T-helper 1 cell treated with Interleukin-12 subunit alpha and Interleukin-12 subunit beta and Interleukin-4 antibody, amounts not matched to agents 30 ng/mL and 1 ng/mL, for 36 hours (primary cell): ENCODE data around the gene PNMA1. TPM values are rescaled to one million over a fixed set of nuclear protein-coding genes. Genes with fewer than 3 reads are reported as not detected.

ENCODE experiments used
- intact Hi-C: fragments of 100-400 bp; cut with micrococcal nuclease; formaldehyde crosslinking; loops from one replicate; pipeline ENCODE4 v1.15.1; 2024
- total RNA-seq: library from RNA; stranded (reverse); gene quantifications from 2 replicates; pipeline ENCODE4 v1.2.3, GENCODE V29; 2022

The PNMA1 gene
- total RNA-seq, 1 donor from 2014 or later, result 18.1 TPM

- intact Hi-C loops, result loop anchor here (1.0 kb wide), 1 partner anchor 73 kb away; no protein-coding TSS in a partner anchor
These were observed 38.3 kb upstream of the PNMA1 start for GRCh38 chr14:73752297-73752992.

GRCh38 chr14:73751157-73751691, 37.0 kb upstream of the PNMA1 start:
- intact Hi-C loops, result no loop called here

- intact Hi-C loops, result no loop called here
These were observed 36.3 kb upstream of the PNMA1 start for GRCh38 chr14:73750531-73750901.

GRCh38 chr14:73749706-73750530, 35.7 kb upstream of the PNMA1 start:
- intact Hi-C loops, result no loop called here

GRCh38 chr14:73748858-73749357, 34.7 kb upstream of the PNMA1 start:
- intact Hi-C loops, result no loop called here

- intact Hi-C loops, result no loop called here
These were observed 33.4 kb upstream of the PNMA1 start for GRCh38 chr14:73747379-73748211.

- intact Hi-C loops, result no loop called here
These were observed 32.6 kb upstream of the PNMA1 start for GRCh38 chr14:73746520-73747378.

GRCh38 chr14:73745571-73746519, 31.7 kb upstream of the PNMA1 start:
- intact Hi-C loops, result no loop called here

- intact Hi-C loops, result loop anchor here (5.0 kb wide), 2 partner anchors 82 to 142 kb away; partner anchors contain the start of gene ZNF410
These were observed 30.8 kb upstream of the PNMA1 start for GRCh38 chr14:73744874-73745529.

GRCh38 chr14:73744175-73744867, 30.1 kb upstream of the PNMA1 start:
- intact Hi-C loops, result loop anchor here (5.0 kb wide), 2 partner anchors 83 to 143 kb away; partner anchors contain the start of gene ZNF410

GRCh38 chr14:73743431-73743931, 29.3 kb upstream of the PNMA1 start:
- intact Hi-C loops, result loop anchor here (2.0 to 5.0 kb wide), 3 partner anchors 31 to 144 kb away; partner anchors contain the start of gene ZNF410

GRCh38 chr14:73742520-73743238, 28.5 kb upstream of the PNMA1 start:
- intact Hi-C loops, result loop anchor here (2.0 to 5.0 kb wide), 3 partner anchors 30 to 145 kb away; partner anchors contain the start of gene ZNF410

- intact Hi-C loops, result loop anchor here (1.0 to 5.0 kb wide), 7 partner anchors 12 to 145 kb away; partner anchors contain the start of gene ZNF410
These were observed 27.8 kb upstream of the PNMA1 start for GRCh38 chr14:73741876-73742519.

- intact Hi-C loops, result loop anchor here (1.0 to 5.0 kb wide), 6 partner anchors 13 to 146 kb away; partner anchors contain the start of gene ZNF410
These were observed 27.2 kb upstream of the PNMA1 start for GRCh38 chr14:73741386-73741875.

- intact Hi-C loops, result loop anchor here (1.0 to 5.0 kb wide), 6 partner anchors 12 to 147 kb away; partner anchors contain the start of gene ZNF410
These were observed 26.6 kb upstream of the PNMA1 start for GRCh38 chr14:73740618-73741326.
